GM12891 (cell line): ENCODE data around the gene ZNF230.

Experiments used
- POLR2A ChIP-seq: IDR thresholded peaks from 2 replicates; pipeline ENCODE4 v1.6.1; 2011; ENCODE audit warnings: low read depth, low read length, control low read depth
- POLR2AphosphoS5 ChIP-seq: IDR thresholded peaks from 2 replicates; pipeline ENCODE4 v1.6.1; 2011; ENCODE audit warnings: low read depth, low read length, control low read depth

DNA sequence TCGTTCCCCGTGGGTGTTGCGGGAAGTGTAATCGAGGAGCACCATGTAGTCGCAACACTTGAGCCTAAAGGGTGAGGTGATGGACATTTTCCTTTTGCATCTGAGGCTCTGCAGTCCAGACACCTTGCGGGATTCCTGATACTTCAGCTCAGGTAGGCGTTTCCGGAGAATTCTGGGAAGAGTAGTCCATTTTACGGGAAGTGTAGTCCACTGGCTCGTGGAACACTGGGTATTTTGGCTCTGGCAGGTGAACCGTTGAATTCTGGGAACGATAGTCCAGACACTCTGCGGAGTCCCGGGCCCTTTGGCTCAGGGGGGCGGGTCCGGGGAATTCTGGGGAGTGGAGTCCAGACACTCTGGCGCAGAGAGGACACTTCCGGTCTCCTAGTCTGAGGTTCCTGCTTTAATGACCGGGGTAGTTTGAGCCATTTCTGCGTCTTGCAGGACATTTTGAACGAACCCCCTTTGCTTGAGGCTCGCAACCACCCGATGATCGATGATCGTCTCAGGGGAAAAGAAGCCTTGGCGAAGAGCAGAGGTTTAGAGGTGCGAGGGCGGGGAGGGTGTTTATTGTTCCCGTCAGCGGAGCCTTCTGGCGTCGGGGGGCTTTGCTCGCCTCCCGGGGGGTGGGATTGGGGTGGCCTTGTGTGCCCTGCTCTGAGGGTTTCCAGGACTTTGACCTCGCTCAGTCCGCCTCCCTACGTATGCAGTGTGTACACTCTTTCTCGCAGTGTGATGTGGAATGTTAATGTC is 49.1 kb downstream of the ZNF230 start, which contains the start of gene ZNF223:
- TF ChIP-seq POLR2AphosphoS5: no peak
- TF ChIP-seq POLR2A: no peak
